Measurements from ENCODE around the gene FASN.
A peak's percentile ranks its signal among the peaks of the same experiment; 100 is the strongest.

The FASN gene

GRCh38 chr17:82064433-82065192 lies 33.4 kb downstream of the FASN start:
- no peak for TF ChIP-seq CTCF (IDR thresholded peaks at IDR 0.05; ENCODE audit: low read depth, low read length)
- no peak for DNase-seq
- no peaks in the 10 kb centered on the region for H3K4me1 ChIP-seq

GRCh38 chr17:82063424-82064415 lies 34.3 kb downstream of the FASN start:
- peak overlapping the region; percentile 93 for H3K4me3 ChIP-seq (ENCODE audit: low read depth, low read length)

More at GRCh38 chr17:82064433-82065192, 33.4 kb downstream of the FASN start:
- peaks cover 47% of the 10 kb centered on the region for H3K36me3 ChIP-seq
- H3K27me3 ChIP-seq: no peaks in the 10 kb centered on the region
- H3K9me3 ChIP-seq: no peaks in the 10 kb centered on the region
- peak overlapping the region; percentile 93 for H3K4me3 ChIP-seq (ENCODE audit: low read depth, low read length)

GRCh38 chr17:82062984-82063368 lies 35.1 kb downstream of the FASN start:
- no peak overlapping the region for H3K4me3 ChIP-seq (ENCODE audit: low read depth, low read length)
- H3K27me3 ChIP-seq: no peaks in the 10 kb centered on the region
- no peak for DNase-seq
- TF ChIP-seq CTCF (IDR thresholded peaks at IDR 0.05; ENCODE audit: low read depth, low read length): no peak
- no peaks in the 10 kb centered on the region for H3K9me3 ChIP-seq
- peaks cover 62% of the 10 kb centered on the region for H3K36me3 ChIP-seq
- no peaks in the 10 kb centered on the region for H3K4me1 ChIP-seq

More at GRCh38 chr17:82063424-82064415, 34.3 kb downstream of the FASN start:
- Histone ChIP-seq H3K27me3 (no peaks in the 10 kb centered on the region), H3K36me3 (peaks cover 56% of the 10 kb centered on the region), H3K9me3 (no peaks in the 10 kb centered on the region), H3K4me1 (no peaks in the 10 kb centered on the region)
- no peak for TF ChIP-seq CTCF (IDR thresholded peaks at IDR 0.05; ENCODE audit: low read depth, low read length)
- no peak for DNase-seq

- no peak overlapping the region for H3K4me3 ChIP-seq (ENCODE audit: low read depth, low read length)
- no peaks in the 10 kb centered on the region for H3K27me3 ChIP-seq
- no peak for TF ChIP-seq CTCF (IDR thresholded peaks at IDR 0.05; ENCODE audit: low read depth, low read length)
- H3K4me1 ChIP-seq: no peaks in the 10 kb centered on the region
- no peaks in the 10 kb centered on the region for H3K9me3 ChIP-seq
- no peak for DNase-seq
- H3K36me3 ChIP-seq: peaks cover 69% of the 10 kb centered on the region
Observed at GRCh38 chr17:82062076-82062983, 35.7 kb downstream of the FASN start.

GRCh38 chr17:82061047-82061925 lies 36.8 kb downstream of the FASN start:
- Histone ChIP-seq H3K4me3 (ENCODE audit: low read depth, low read length) (no peak overlapping the region), H3K9me3 (no peaks in the 10 kb centered on the region), H3K27me3 (no peaks in the 10 kb centered on the region), H3K36me3 (peaks cover 79% of the 10 kb centered on the region), H3K4me1 (no peaks in the 10 kb centered on the region)
- no peak for TF ChIP-seq CTCF (IDR thresholded peaks at IDR 0.05; ENCODE audit: low read depth, low read length)
- no peak for DNase-seq
